Stimulated activated CD4-positive, alpha-beta T cell treated with anti-CD3 and anti-CD28 coated beads, Interleukin-1b, Interleukin-23, amount 100 ng/mL, for 1 hour (primary cell): ENCODE results near the gene SH2D4B.
"Not testable (repeated sequence)": the region's sequence is repeated elsewhere in the genome, so short reads cannot be mapped to it uniquely, and the experiment has no call there.

Experiments used
- DNase-seq, 2 donors: peaks; one replicate each; pipeline ENCODE4 v3.0.0-alpha.2; 2020; ENCODE audit warnings: low read depth in 2 of 2

The SH2D4B gene

DNA sequence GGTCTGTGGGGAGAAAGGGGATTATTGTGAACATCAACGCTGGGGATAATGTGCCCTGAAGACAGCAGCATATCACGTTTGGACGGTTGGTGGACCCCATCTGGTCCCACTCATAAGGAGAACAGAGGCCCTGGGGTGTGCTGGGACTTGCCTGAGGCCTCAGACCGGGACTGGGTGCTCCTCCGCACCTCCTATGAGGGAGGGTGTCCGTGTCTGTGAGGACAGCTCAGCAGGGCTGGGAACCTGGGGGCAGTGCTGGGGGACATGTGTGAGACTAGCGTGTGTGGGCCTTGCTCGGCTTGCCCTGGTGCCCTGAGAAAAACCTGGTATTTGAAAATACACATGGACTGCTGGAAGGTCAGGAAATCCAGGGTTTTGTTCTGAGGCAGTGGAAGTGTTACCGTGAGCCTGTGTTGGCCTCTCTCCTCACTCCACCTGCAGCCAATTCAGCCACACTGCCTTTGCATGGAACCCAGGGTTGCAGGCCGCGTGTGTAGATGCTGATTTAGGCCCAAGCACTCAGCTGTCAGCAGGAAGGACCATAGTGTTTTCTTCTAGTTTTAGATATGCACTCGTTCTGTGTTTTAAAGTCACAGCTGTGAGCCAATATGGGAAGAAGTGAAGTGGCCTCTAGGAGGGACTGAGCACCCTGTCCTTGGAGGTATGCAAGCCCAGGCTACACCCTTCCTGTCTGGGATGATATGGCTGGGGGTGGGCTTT is 13.4 kb upstream of the SH2D4B start:
- DNase-seq, result no peak

- DNase-seq, result no peak
These were observed 11.5 kb upstream of the SH2D4B start for GRCh38 chr10:80526218-80526617.

GRCh38 chr10:80526742-80527141 is 11.0 kb upstream of the SH2D4B start:
- DNase-seq, result no peak

DNA sequence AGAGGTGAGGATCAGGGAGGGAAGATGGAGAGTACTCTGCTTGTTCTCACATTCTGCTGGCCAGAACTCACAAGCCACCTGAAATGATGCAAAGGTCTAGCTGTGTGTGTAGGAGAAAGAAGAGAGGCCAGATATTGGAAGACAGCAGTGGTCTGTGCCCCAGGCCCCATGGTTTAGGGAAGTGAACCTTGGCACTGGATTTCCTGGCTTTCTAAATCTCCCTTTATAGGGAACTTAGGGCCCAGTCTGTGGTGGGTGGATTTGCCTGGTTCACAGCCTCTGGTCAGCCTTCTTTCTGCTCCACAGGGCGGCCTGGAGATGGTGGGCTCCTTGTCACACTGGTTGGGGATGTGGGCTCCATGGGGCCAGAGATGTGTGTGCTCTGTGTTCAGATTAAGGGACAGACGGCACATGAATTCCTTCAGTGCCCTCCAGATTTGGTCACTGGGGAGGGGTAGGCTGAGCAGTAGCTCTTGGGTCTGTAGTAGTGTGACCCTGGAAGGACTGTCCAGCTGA is 9.5 kb upstream of the SH2D4B start:
- no peak for DNase-seq

DNA sequence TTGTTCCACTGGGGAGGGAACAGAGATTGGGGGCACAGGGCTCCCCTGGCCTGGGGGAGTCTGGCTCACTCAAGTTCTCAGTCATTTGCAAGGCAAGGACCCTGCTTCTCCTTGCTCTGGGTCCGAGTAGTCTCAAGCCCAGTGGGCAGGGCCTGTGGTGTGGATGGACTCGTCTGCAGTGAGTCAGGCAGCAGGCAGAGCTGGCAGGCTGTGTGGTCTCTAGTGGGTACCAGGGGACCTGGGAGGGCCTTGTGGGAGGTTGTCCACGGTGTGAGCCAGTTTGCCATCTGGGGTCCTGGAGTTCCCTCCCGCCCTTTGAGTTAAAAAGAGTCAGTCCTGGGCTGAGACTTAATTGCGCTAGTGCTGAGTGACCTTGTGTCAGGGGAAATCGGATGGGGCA is 8.8 kb upstream of the SH2D4B start:
- DNase-seq, result no peak

- DNase-seq, result no peak
These were observed 8.1 kb upstream of the SH2D4B start for GRCh38 chr10:80529604-80530003.

DNA sequence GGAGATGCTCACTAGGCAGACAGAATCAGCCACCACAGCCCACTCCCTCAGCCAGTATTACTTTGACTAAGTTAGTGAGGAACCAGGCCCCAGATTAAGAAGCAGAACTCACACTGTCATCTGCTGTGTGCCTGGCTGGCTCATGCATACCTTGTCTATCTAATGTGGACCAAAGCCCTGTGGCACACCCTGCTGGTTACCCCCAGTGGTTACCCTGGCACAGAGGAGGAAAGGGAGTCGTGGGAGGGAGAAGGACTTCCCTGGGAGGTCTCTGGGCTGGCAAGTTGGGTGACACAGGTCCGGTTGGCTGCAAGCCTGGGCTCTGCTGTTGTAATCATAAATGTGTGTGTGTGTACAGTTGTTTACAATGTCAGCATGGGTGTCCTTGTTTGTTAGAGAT is 7.5 kb upstream of the SH2D4B start:
- DNase-seq, result no peak

- DNase-seq, result no peak
These were observed 6.9 kb upstream of the SH2D4B start for GRCh38 chr10:80530816-80531215.

- no peak for DNase-seq
These were observed 5.1 kb upstream of the SH2D4B start for GRCh38 chr10:80532571-80532970.

DNA sequence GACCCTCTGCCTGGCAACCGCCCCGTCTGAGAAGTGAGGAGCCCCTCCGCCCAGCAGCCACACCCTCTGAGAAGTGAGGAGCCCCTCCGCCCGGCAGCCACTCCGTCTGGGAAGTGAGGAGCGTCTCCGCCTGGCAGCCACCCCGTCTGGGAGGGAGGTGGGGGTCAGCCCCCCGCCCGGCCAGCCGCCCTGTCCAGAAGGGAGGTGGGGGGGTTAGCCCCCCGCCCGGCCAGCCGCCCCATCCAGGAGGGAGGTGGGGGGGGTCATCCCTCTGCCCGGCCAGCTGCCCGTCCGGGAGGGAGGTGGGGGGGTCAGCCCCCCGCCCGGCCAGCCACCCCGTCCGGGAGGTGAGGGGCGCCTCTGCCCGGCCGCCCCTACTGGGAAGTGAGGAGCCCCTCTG is 3.6 kb upstream of the SH2D4B start:
- DNase-seq, result not testable (repeated sequence)

DNA sequence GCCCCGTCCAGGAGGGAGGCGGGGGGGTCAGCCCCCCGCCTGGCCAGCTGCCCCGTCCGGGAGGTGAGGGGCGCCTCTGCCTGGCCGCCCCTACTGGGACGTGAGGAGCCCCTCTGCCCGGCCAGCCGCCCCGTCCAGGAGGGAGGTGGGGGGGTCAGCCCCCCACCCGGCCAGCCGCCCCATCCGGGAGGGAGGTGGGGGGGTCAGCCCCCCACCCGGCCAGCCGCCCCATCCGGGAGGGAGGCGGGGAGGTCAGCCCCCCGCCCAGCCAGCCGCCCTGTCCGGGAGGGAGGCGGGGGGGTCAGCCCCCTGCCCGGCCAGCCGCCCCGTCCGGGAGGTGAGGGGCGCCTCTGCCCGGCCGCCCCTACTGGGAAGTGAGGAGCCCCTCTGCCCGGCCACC is 3.1 kb upstream of the SH2D4B start:
- DNase-seq, result not testable (repeated sequence)

DNA sequence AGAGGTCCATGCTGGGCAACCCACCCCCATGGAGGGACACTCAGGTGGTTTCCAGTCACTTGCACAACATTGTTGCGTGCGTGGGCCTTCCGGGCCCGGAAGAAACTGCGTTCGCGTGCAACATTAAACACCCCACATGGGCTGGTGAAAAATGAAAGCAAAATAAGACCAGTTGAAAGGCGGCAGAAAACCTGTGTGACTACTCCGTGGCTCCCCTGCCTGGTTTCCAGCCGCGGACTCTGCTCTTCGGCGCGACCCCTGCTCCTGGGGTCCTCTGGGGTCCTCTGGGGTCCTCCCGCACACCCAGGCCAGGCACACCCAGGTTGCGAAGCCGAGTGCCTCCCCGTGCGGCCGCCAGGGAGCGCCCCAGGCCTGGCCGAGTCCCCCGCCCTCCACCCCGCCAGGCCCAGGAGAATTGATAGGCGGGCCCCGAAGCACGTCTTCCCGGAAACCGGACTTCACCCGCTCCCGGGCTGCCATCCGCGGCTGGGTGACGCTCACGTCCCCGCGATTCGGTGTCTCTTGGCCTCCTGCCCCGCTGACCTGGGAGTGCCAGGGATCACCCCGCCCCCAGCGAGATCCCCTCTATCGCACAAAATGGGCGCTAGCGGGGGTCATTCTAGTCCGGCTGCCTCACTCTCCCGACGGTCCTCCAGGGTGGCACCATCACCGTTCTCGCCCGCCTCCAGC is 1.9 kb upstream of the SH2D4B start:
- peak; percentile 38 to 44 for DNase-seq

DNA sequence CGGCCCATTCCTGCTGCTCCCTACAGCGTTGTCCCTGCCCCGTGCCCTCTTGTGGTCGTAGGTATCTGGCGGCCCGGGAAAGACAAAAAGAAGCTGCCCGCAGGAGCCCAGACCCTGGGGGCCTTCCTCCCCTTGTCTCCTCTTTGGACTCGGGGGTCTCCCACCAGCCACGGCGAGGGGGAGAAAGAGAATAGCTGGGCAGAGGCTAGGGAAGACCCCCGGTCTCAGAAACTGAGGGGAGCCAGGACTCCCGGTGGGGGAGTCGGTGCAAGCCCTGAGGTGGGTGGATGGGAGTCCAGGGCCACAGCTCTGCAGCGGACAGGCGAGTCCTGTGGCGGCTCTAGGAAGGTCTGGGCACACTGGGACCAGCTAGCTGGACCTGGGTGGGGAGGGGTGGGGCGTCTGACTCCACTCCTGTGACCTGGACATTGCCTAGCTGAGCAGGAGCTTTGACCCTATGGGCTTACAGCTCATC is 1.3 kb upstream of the SH2D4B start:
- DNase-seq, result no peak

- DNase-seq, result no peak
These were observed 491 bp upstream of the SH2D4B start for GRCh38 chr10:80537086-80537735.

- no peak for DNase-seq
These were observed 931 bp downstream of the SH2D4B start for GRCh38 chr10:80538481-80539185.

DNA sequence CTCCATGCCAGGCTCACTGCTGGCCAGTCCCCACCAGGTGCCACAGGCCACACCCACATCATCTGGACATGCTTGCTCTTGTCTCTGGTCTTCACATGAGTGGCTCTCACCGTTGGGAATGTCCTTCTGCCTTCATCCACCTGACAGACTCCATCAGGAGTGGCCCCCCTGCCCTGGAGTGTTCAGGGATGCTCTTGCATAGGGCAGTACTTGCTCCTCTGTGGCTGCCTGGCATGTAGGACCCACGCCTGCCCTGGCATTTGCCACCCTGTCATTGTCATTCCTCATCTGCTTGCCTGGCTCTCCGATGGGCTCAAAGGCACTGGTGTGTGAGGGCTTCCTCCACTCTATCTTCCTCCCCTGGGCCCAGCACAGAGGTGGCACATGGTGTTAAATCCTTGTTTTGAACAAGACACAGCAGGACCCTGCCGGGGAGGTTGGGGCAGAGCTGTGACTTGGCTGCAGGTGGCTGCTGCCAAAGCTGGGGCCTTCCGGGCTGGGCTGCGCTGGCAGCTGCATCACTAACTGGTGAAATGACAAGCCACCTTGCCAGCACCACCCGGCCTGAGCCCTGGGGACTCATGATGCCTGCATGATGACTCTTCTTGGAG is 1.8 kb downstream of the SH2D4B start:
- DNase-seq, result no peak

DNA sequence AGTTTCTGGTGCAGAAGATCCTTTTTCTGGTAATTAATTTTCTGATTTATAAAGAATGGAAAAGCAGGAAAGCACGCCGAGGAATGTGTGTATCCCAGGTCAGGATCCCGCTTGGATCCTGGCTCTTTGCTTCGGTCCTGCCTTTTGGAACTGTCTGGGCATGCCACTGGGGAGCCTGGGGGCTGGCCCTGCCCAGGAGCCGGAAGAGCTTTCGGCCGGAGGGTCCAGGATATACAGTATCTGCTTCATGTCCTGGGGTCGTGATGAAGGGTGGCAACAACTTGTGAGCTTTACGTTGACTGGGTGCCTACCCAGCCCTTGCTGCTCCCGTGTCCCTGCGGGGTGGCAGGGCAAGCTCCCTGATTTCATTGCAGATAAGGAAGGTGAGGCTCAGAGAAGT is 2.4 kb downstream of the SH2D4B start:
- no peak for DNase-seq

DNA sequence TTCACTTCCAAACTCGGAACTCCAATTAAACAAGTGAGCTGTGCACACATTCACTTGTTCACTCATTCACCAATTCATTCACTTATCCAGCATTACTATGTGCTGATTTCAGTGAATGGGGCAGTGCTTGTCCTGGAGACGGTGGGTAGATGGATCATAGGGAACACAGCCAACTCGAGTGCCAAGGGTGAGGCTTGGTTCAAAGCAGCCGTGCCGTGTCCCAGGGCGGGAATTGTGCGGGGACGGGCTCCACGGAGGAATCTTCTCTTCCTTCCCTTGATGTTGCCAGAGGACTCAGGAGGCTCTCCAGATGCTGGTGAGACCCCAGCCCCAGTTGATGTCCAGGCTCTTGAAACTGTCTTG is 2.9 kb downstream of the SH2D4B start:
- no peak for DNase-seq

DNA sequence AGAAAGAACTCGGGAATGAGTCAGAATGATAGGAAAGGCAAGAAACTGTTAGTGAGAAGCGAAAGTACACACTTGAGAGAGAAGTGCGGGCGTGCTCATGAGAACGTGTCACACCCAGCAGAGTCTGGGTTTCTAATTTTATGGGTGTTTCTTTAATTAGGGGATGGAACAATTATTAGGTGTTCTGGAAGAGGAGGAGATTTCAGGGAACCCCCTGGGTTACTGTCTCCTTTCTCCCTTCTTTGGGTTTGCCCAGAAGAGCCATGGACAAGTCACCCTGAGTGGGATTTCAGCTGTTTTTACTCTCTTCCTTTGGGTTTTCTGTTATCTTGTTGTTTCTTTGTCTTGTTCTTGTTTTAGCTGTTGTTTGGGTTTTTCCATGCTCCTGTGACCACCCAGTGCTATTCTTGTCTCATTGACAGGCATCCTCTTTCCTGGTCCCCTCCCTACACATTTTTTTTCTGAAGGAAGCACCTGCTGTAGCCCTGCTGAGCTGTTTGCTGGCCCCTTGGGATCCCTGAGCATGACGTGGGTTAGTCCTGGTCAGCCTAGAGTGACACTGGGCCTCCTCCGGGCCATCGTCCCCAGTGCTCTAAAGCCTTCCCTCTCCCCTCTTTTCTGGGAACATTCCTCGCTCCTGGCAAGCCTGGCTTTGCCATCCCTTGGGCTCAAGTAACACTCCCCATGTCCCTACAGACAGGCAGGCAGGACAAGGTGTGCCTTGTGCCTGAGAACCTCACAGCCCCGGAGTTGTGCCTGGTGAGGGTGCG is 3.5 kb downstream of the SH2D4B start:
- DNase-seq, result no peak

DNA sequence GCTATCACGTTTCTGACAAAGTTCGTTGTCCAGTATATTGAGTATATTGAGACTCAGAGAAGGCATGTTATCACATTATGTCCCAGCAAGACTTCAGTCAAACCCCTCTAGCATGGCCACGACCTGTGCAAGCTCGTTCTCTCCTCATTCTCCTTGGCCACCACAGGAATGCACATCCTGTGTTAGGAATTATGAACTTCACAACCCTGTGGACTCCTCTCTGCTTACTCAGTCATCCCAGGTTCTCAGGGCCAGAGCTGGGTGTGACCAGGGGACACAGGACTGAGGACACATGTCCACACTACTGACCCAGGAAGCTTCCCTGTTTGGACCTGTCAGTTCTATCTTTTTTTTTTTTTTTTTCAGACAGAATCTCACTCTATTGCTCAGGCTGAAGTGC is 4.4 kb downstream of the SH2D4B start:
- DNase-seq, result no peak
